Measurements from ENCODE around the gene KIAA1755. TPM values are rescaled to one million over a fixed set of nuclear protein-coding genes. Genes with fewer than 3 reads are reported as not detected.
"Not testable (repeated sequence)": the region's sequence is repeated elsewhere in the genome, so short reads cannot be mapped to it uniquely, and the experiment has no call there.

KIAA1755 gene
- total RNA-seq, 8 experiments from 2014 or later, result 0.05 to 73.6 (median 1.2) TPM

GRCh38 chr20:38252292-38253288, 7.9 kb downstream of the KIAA1755 start:
- H3K4me3 ChIP-seq, result no peak overlapping the region
- peaks cover 0 to 3% of the 10 kb centered on the region in 2 donors for H3K4me1 ChIP-seq (replicated peaks in 1 of 2)
- ATAC-seq (replicated peaks in 6 of 8), result peak in 1 of 8 experiments; percentile 37
- WGBS, 10 experiments, result 19 to 90% (median 53%) methylated on average over 2 to 8 of the region's 20 CpGs; no CpG with 5 or more reads in 3 of the 10 experiments
- in situ Hi-C loops (cut with MboI; ENCODE audit: low pct_unique_long_range_greater_than_20kb in 2 of 9, low sequenced_read_pairs in 9 of 9, unreplicated experiment in 9 of 9), result no loop called here
- H3K27ac ChIP-seq, result no peak overlapping the region

DNA sequence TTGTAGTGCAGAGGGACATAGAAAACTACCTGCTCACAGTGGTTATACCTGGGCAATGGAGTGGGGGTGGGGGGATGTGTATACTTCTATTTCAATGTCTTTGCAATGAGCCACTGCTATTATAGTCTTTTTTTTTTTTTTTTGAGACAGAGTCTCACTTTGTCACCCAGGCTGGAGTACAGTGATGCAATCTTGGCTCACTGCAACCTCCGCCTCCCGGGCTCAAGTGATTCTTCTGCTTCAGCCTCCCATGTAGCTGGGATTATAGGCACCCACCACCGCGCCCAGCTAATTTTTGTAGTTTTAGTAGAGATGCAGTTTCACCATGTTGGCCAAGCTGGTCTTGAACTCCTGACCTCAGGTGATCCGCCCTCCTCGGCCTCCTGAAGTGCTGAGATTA, 9.1 kb downstream of the KIAA1755 start:
- H3K4me3 ChIP-seq; H3K4me1 ChIP-seq (replicated peaks in 1 of 2); in situ Hi-C loops (cut with MboI; ENCODE audit: low pct_unique_long_range_greater_than_20kb in 2 of 9, low sequenced_read_pairs in 9 of 9, unreplicated experiment in 9 of 9); H3K27ac ChIP-seq: not testable (repeated sequence)
- ATAC-seq (replicated peaks in 6 of 8), result peak in 2 of 8 experiments; percentile 22 to 24
- WGBS, 10 experiments, result 76 to 100% (median 98%) methylated on average over 2 to 5 of the region's 6 CpGs; no CpG with 5 or more reads in 4 of the 10 experiments

- Histone ChIP-seq H3K27ac (no peak overlapping the region), H3K4me1 (replicated peaks in 1 of 2) (peaks cover 0 to 3% of the 10 kb centered on the region in 2 donors), H3K4me3 (no peak overlapping the region)
- no peak for ATAC-seq (replicated peaks in 6 of 8)
- in situ Hi-C loops (cut with MboI; ENCODE audit: low pct_unique_long_range_greater_than_20kb in 2 of 9, low sequenced_read_pairs in 9 of 9, unreplicated experiment in 9 of 9), result no loop called here
- 33 to 94% (median 70%) methylated on average over 2 to 4 of the region's 6 CpGs; no CpG with 5 or more reads in 1 of the 10 experiments for WGBS, 10 experiments
These were observed 9.9 kb downstream of the KIAA1755 start for GRCh38 chr20:38250609-38251008.

- whole genome bisulfite sequencing, 10 experiments, result 13 to 100% (median 70%) methylated on average over 1 to 3 of the region's 9 CpGs; no CpG with 5 or more reads in 1 of the 10 experiments
- Histone ChIP-seq H3K4me3 (no peak overlapping the region), H3K4me1 (replicated peaks in 1 of 2) (peaks cover 0 to 3% of the 10 kb centered on the region in 2 donors), H3K27ac (no peak overlapping the region)
- no peak for ATAC-seq (replicated peaks in 6 of 8)
- in situ Hi-C loops (cut with MboI; ENCODE audit: low pct_unique_long_range_greater_than_20kb in 2 of 9, low sequenced_read_pairs in 9 of 9, unreplicated experiment in 9 of 9), result loop anchor here in 1 of 9 experiments (25.0 kb wide), 1 partner anchor 163 kb away; no protein-coding TSS in a partner anchor
These were observed 10.8 kb downstream of the KIAA1755 start for GRCh38 chr20:38249536-38250310.

GRCh38 chr20:38248133-38248532, 12.4 kb downstream of the KIAA1755 start:
- H3K27ac ChIP-seq, result no peak overlapping the region
- ATAC-seq (replicated peaks in 6 of 8), result no peak
- H3K4me3 ChIP-seq, result no peak overlapping the region
- in situ Hi-C loops (cut with MboI; ENCODE audit: low pct_unique_long_range_greater_than_20kb in 2 of 9, low sequenced_read_pairs in 9 of 9, unreplicated experiment in 9 of 9), result loop anchor here in 1 of 9 experiments (25.0 kb wide), 1 partner anchor 164 kb away; no protein-coding TSS in a partner anchor
- WGBS, 10 experiments, result 53 to 100% (median 87%) methylated on average over 2 to 8 of the region's 8 CpGs
- H3K4me1 ChIP-seq (replicated peaks in 1 of 2), result peaks cover 0 to 3% of the 10 kb centered on the region in 2 donors

- H3K4me1 ChIP-seq (replicated peaks in 1 of 2); ATAC-seq (replicated peaks in 6 of 8); H3K27ac ChIP-seq; H3K4me3 ChIP-seq: not testable (repeated sequence)
- WGBS, 10 experiments, result 0 to 100% (median 83%) methylated on average over 1 to 4 of the region's 4 CpGs; no CpG with 5 or more reads in 3 of the 10 experiments
- in situ Hi-C loops (cut with MboI; ENCODE audit: low pct_unique_long_range_greater_than_20kb in 2 of 9, low sequenced_read_pairs in 9 of 9, unreplicated experiment in 9 of 9), result loop anchor here in 1 of 9 experiments (25.0 kb wide), 1 partner anchor 165 kb away; no protein-coding TSS in a partner anchor
These were observed 12.8 kb downstream of the KIAA1755 start for GRCh38 chr20:38247725-38248124.

- in situ Hi-C loops (cut with MboI; ENCODE audit: low pct_unique_long_range_greater_than_20kb in 2 of 9, low sequenced_read_pairs in 9 of 9, unreplicated experiment in 9 of 9), result loop anchor here in 1 of 9 experiments (25.0 kb wide), 1 partner anchor 165 kb away; no protein-coding TSS in a partner anchor
- H3K27ac ChIP-seq, result no peak overlapping the region
- no peak overlapping the region for H3K4me3 ChIP-seq
- WGBS, 10 experiments, result no CpG with 5 or more reads among the region's 7 CpGs
- no peaks in the 10 kb centered on the region for H3K4me1 ChIP-seq (replicated peaks in 1 of 2)
- ATAC-seq (replicated peaks in 6 of 8), result no peak
These were observed 13.4 kb downstream of the KIAA1755 start for GRCh38 chr20:38247166-38247509.

- H3K27ac ChIP-seq, result no peak overlapping the region
- WGBS, 10 experiments, result 40 to 81% (median 60%) methylated on average over 1 to 3 of the region's 14 CpGs; no CpG with 5 or more reads in 7 of the 10 experiments
- ATAC-seq (replicated peaks in 6 of 8), result peak in 1 of 8 experiments; percentile 24
- no peaks in the 10 kb centered on the region for H3K4me1 ChIP-seq (replicated peaks in 1 of 2)
- in situ Hi-C loops (cut with MboI; ENCODE audit: low pct_unique_long_range_greater_than_20kb in 2 of 9, low sequenced_read_pairs in 9 of 9, unreplicated experiment in 9 of 9), result loop anchor here in 1 of 9 experiments (25.0 kb wide), 1 partner anchor 166 kb away; no protein-coding TSS in a partner anchor
- no peak overlapping the region for H3K4me3 ChIP-seq
These were observed 14.0 kb downstream of the KIAA1755 start for GRCh38 chr20:38246357-38247165.

DNA sequence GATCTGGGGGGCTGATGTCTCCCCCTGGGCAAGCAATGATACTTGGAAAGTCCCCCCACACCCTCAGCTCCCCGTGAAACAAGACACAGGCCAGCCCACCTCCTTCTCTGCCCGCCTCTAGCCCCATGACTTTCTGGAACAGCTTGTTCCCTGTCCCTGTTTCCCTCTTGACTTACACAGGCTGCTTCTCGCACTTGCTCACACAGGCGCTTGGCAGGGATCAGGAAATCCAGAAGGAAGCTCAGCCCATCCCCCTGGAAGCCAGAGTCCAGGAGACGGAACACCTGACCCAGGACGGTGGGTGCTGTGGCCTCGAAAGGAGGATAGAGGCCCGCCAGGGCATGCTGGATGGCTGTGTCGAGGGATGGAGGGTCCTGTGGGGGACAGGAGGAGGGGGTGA, 14.8 kb downstream of the KIAA1755 start:
- 40 to 100% (median 82%) methylated on average over 1 to 3 of the region's 9 CpGs; no CpG with 5 or more reads in 6 of the 10 experiments for WGBS, 10 experiments
- Histone ChIP-seq H3K4me1 (replicated peaks in 1 of 2) (no peaks in the 10 kb centered on the region), H3K4me3 (no peak overlapping the region), H3K27ac (no peak overlapping the region)
- ATAC-seq (replicated peaks in 6 of 8), result no peak
- in situ Hi-C loops (cut with MboI; ENCODE audit: low pct_unique_long_range_greater_than_20kb in 2 of 9, low sequenced_read_pairs in 9 of 9, unreplicated experiment in 9 of 9), result loop anchor here in 1 of 9 experiments (25.0 kb wide), 1 partner anchor 167 kb away; no protein-coding TSS in a partner anchor

GRCh38 chr20:38243709-38244020, 16.9 kb downstream of the KIAA1755 start:
- Histone ChIP-seq H3K4me1 (replicated peaks in 1 of 2) (no peaks in the 10 kb centered on the region), H3K4me3 (no peak overlapping the region), H3K27ac (no peak overlapping the region)
- ATAC-seq (replicated peaks in 6 of 8), result no peak
- in situ Hi-C loops (cut with MboI; ENCODE audit: low pct_unique_long_range_greater_than_20kb in 2 of 9, low sequenced_read_pairs in 9 of 9, unreplicated experiment in 9 of 9), result loop anchor here in 1 of 9 experiments (25.0 kb wide), 1 partner anchor 169 kb away; no protein-coding TSS in a partner anchor
- 0 to 100% (median 63%) methylated on average over 1 to 2 of the region's 2 CpGs; no CpG with 5 or more reads in 2 of the 10 experiments for WGBS, 10 experiments

GRCh38 chr20:38242848-38243708, 17.5 kb downstream of the KIAA1755 start:
- Histone ChIP-seq H3K4me3 (no peak overlapping the region), H3K4me1 (replicated peaks in 1 of 2) (no peaks in the 10 kb centered on the region), H3K27ac (no peak overlapping the region)
- no peak for ATAC-seq (replicated peaks in 6 of 8)
- WGBS, 10 experiments, result 8 to 100% (median 61%) methylated on average over 1 to 5 of the region's 5 CpGs; no CpG with 5 or more reads in 1 of the 10 experiments
- in situ Hi-C loops (cut with MboI; ENCODE audit: low pct_unique_long_range_greater_than_20kb in 2 of 9, low sequenced_read_pairs in 9 of 9, unreplicated experiment in 9 of 9), result loop anchor here in 1 of 9 experiments (25.0 kb wide), 1 partner anchor 169 kb away; no protein-coding TSS in a partner anchor
